GM23338 (cell line): ENCODE measurements around the gene CD99L2.
"Not testable (repeated sequence)": the region's sequence is repeated elsewhere in the genome, so short reads cannot be mapped to it uniquely, and the experiment has no call there.

Experiments used
- CREB1 ChIP-seq: fragments of 250-450 bp; sonication (Bioruptor Pico); IDR thresholded peaks from 2 replicates; pipeline ENCODE4 v1.5.0; 2020; ENCODE audit warnings: low read depth, mild to moderate bottlenecking, moderate library complexity
- CTCF ChIP-seq, 2 experiments: fragments of 200-600 bp in 1 of 2; sonication (generic) in 1 of 2; conservative IDR thresholded peaks; 2 replicates each; pipeline versions ENCODE4 v1.5.1 to v1.6.1; 2016 to 2017; ENCODE audit warnings: antibody characterized with exemption in 2 of 2, low read depth in 2 of 2, mild to moderate bottlenecking in 2 of 2, moderate library complexity in 1 of 2
- ETS1 ChIP-seq: IDR thresholded peaks from 2 replicates; pipeline ENCODE4 v1.6.1; 2016; ENCODE audit warnings: antibody characterized with exemption
- EZH2 ChIP-seq: fragments of 200-600 bp; sonication (generic); IDR thresholded peaks from one replicate; pipeline ENCODE4 v1.8.0; 2017; ENCODE audit warnings: antibody characterized with exemption, mild to moderate bottlenecking, low read depth; ENCODE audit not compliant: unreplicated experiment
- EZH2phosphoT487 ChIP-seq: fragments of 200-600 bp; sonication (generic); IDR thresholded peaks from one replicate; pipeline ENCODE4 v1.8.1; 2018; ENCODE audit warnings: antibody characterized with exemption; ENCODE audit not compliant: unreplicated experiment
- JUNB ChIP-seq: IDR thresholded peaks from one replicate; pipeline ENCODE4 v1.6.1; 2016; ENCODE audit warnings: antibody characterized with exemption; ENCODE audit not compliant: unreplicated experiment
- NANOG ChIP-seq: IDR thresholded peaks from 2 replicates; pipeline ENCODE4 v1.6.1; 2016; ENCODE audit warnings: antibody characterized with exemption, borderline replicate concordance
- POLR2AphosphoS5 ChIP-seq: IDR thresholded peaks from 2 replicates; pipeline ENCODE4 v1.6.1; 2016; ENCODE audit warnings: antibody characterized with exemption, low read depth
- STAT1 ChIP-seq: IDR thresholded peaks from one replicate; pipeline ENCODE4 v1.6.1; 2016; ENCODE audit warnings: antibody characterized with exemption; ENCODE audit not compliant: unreplicated experiment
- ZNF114 ChIP-seq: fragments of 250-450 bp; sonication (Bioruptor Pico); IDR thresholded peaks from 2 replicates; pipeline ENCODE4 v1.5.0; 2020; ENCODE audit warnings: mild to moderate bottlenecking, moderate library complexity
- ZNF331 ChIP-seq: fragments of 250-450 bp; sonication (Bioruptor Pico); IDR thresholded peaks from 2 replicates; pipeline ENCODE4 v1.5.0; 2020; ENCODE audit warnings: low read depth, mild to moderate bottlenecking, moderate library complexity
- ZNF462 ChIP-seq: fragments of 250-450 bp; sonication (Bioruptor Pico); IDR thresholded peaks from 2 replicates; pipeline ENCODE4 v1.5.0; 2020; ENCODE audit warnings: mild to moderate bottlenecking, moderate library complexity
- TF ChIP-seq, protein P1 (sequence below): IDR thresholded peaks from one replicate; pipeline ENCODE4 v1.6.1; 2018; ENCODE audit warnings: antibody characterized with exemption; ENCODE audit not compliant: unreplicated experiment

DNA sequence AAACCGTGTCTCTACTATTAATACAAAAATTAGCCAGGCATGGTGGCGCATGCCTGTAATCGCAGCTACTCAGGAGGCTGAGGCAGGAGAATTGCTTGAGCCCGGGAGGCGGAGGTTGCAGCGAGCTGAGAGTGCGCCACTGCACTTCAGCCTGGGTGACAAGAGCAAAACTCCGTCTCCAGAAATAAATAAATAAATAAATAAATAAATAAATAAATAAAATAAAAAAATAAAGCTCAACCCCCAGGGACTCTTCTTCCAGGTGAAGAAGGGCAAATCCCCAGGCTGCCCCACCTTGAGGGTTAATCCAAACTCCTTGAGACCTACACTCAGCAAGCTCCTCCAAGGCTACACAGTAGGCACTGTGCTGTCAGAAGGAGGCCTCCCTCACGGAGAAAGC lies 11.2 kb downstream of the CD99L2 start:
- not testable (repeated sequence) for TF ChIP-seq CTCF (conservative IDR thresholded peaks at IDR 0.05; ENCODE audit: low read depth in 2 of 2); POLR2AphosphoS5; ZNF114 (CRISPR knock-in tag); NANOG; EZH2; CREB1 (CRISPR knock-in tag); ETS1; JUNB; EZH2phosphoT487; STAT1; ZNF462; ZNF331 (CRISPR knock-in tag)
- TF ChIP-seq, protein P1, sequence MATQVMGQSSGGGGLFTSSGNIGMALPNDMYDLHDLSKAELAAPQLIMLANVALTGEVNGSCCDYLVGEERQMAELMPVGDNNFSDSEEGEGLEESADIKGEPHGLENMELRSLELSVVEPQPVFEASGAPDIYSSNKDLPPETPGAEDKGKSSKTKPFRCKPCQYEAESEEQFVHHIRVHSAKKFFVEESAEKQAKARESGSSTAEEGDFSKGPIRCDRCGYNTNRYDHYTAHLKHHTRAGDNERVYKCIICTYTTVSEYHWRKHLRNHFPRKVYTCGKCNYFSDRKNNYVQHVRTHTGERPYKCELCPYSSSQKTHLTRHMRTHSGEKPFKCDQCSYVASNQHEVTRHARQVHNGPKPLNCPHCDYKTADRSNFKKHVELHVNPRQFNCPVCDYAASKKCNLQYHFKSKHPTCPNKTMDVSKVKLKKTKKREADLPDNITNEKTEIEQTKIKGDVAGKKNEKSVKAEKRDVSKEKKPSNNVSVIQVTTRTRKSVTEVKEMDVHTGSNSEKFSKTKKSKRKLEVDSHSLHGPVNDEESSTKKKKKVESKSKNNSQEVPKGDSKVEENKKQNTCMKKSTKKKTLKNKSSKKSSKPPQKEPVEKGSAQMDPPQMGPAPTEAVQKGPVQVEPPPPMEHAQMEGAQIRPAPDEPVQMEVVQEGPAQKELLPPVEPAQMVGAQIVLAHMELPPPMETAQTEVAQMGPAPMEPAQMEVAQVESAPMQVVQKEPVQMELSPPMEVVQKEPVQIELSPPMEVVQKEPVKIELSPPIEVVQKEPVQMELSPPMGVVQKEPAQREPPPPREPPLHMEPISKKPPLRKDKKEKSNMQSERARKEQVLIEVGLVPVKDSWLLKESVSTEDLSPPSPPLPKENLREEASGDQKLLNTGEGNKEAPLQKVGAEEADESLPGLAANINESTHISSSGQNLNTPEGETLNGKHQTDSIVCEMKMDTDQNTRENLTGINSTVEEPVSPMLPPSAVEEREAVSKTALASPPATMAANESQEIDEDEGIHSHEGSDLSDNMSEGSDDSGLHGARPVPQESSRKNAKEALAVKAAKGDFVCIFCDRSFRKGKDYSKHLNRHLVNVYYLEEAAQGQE, result not testable (repeated sequence)
